Measurements from ENCODE around the gene ATP6V1A. TPM values are rescaled to one million over a fixed set of nuclear protein-coding genes. Genes with fewer than 3 reads are reported as not detected.

ATP6V1A gene
- total RNA-seq, 1 experiment from 2014 or later: 73.4 TPM

GRCh38 chr3:113773381-113773780 lies 26.5 kb downstream of the ATP6V1A start:
- Mint-ChIP-seq H3K4me3 (no peak overlapping the region), H3K27me3 (ENCODE audit: low read depth) (no peaks in the 10 kb centered on the region), H3K4me1 (peaks cover 10 to 19% of the 10 kb centered on the region in 2 experiments), H3K9me3 (no peaks in the 10 kb centered on the region), H3K36me3 (ENCODE audit: insufficient read depth in 1 of 3, low read depth in 3 of 3) (no peaks in the 10 kb centered on the region), H3K27ac (no peak overlapping the region; a peak in 1 of 7 replicates)
- Histone ChIP-seq H3K79me2 (ENCODE audit: insufficient read depth, low read length) (no peaks in the 10 kb centered on the region), H4K5ac (ENCODE audit: insufficient read length, low read depth, low read length) (no peak overlapping the region), H3K56ac (ENCODE audit: insufficient read length, low read depth, low read length) (no peak overlapping the region), H2AFZ (ENCODE audit: low read length) (no peak overlapping the region), H2BK12ac (ENCODE audit: insufficient read length, low read depth, low read length) (no peak overlapping the region), H2BK15ac (ENCODE audit: low read depth, low read length) (no peak overlapping the region), H4K20me1 (ENCODE audit: control insufficient read depth, insufficient read depth, insufficient read length) (no peaks in the 10 kb centered on the region), H3K4ac (ENCODE audit: low read depth, low read length) (no peak overlapping the region), H2BK5ac (ENCODE audit: insufficient read length, low read length) (no peak overlapping the region), H4K91ac (ENCODE audit: insufficient read length, low read depth, low read length) (no peak overlapping the region), H3K9me3 (ENCODE audit: control insufficient read depth, low read depth, low read length) (no peaks in the 10 kb centered on the region), H3K9ac (ENCODE audit: extremely low read depth, insufficient read length, low read length) (no peak overlapping the region), H3K4me1 (ENCODE audit: insufficient read depth, low read length) (no peaks in the 10 kb centered on the region), H3K18ac (ENCODE audit: insufficient read length, low read depth, low read length) (no peak overlapping the region), H3T11ph (ENCODE audit: low read length) (no peak overlapping the region), H3K79me1 (ENCODE audit: insufficient read depth, low read depth, low read length, poor library complexity, severe bottlenecking) (no peaks in the 10 kb centered on the region), H3K4me2 (ENCODE audit: insufficient read depth, insufficient read length, low read length) (no peak overlapping the region), H3K14ac (ENCODE audit: insufficient read depth, low read length) (no peak overlapping the region), H2BK120ac (ENCODE audit: low read depth, low read length, poor library complexity, severe bottlenecking) (no peak overlapping the region), H2AK5ac (ENCODE audit: insufficient read length, low read length) (no peak overlapping the region), H3K23ac (ENCODE audit: insufficient read length, low read depth, low read length) (no peak overlapping the region), H3K27me3 (ENCODE audit: insufficient read depth, low read length) (no peaks in the 10 kb centered on the region), H2BK20ac (ENCODE audit: low read depth, low read length, poor library complexity, severe bottlenecking) (no peak overlapping the region), H4K8ac (replicated peaks; ENCODE audit: insufficient read length, low read depth, low read length) (no peak overlapping the region), H3K27ac (ENCODE audit: insufficient read length, low read depth, low read length) (no peak overlapping the region), H3K23me2 (ENCODE audit: insufficient read length, low read depth, low read length, poor library complexity, severe bottlenecking) (no peaks in the 10 kb centered on the region)
- no peak for DNase-seq
- TF ChIP-seq CTCF (conservative IDR thresholded peaks at IDR 0.05): no peak
- WGBS (ENCODE audit: extremely low coverage, insufficient read length, low lambda C conversion rate): no CpG with 5 or more reads among the region's 3 CpGs
